HEK293 (cell line): ENCODE results near the gene PRTG.
A peak's percentile ranks its signal among the peaks of the same experiment; 100 is the strongest.
"Not testable (repeated sequence)": the region's sequence is repeated elsewhere in the genome, so short reads cannot be mapped to it uniquely, and the experiment has no call there.

Experiments used
- CTCF ChIA-PET: fragments of 350-600 bp; formaldehyde crosslinking; extraction: SDS; loops from one replicate; lab custom pipeline; 2021; ENCODE audit warnings: antibody characterized with exemption; lab: Yijun Ruan, JAX
- POLR2A ChIA-PET: fragments of 300-600 bp; formaldehyde crosslinking; extraction: SDS; loops from one replicate; lab custom pipeline; 2020; ENCODE audit warnings: antibody characterized with exemption, inconsistent platforms; lab: Yijun Ruan, JAX
- H3K27ac ChIP-seq: fragments of 200-500 bp; sonication (Bioruptor generic); 2 replicates; pipeline ENCODE4 v1.5.1; 2014; ENCODE audit warnings: low read depth, low read length, control low read depth, inconsistent platforms; ENCODE audit errors: extremely low read depth
- H3K36me3 ChIP-seq, 2 experiments: fragments of 200-500 bp in 1 of 2; sonication (Bioruptor generic) in 1 of 2; 1 replicate in 1 of 2; 2 replicates in 1 of 2; pipeline ENCODE4 v1.5.1; 2014 to 2017; ENCODE audit warnings: inconsistent platforms in 2 of 2, low read length in 2 of 2; ENCODE audit not compliant: control insufficient read depth in 2 of 2, insufficient read depth in 1 of 2
- H3K4me1 ChIP-seq: fragments of 200-500 bp; sonication (Bioruptor generic); 2 replicates; pipeline ENCODE4 v1.5.1; 2014; ENCODE audit warnings: mild to moderate bottlenecking, low read length, inconsistent platforms; ENCODE audit not compliant: control insufficient read depth, insufficient read depth
- H3K4me3 ChIP-seq: 2 replicates; pipeline ENCODE4 v1.5.1; 2011; ENCODE audit warnings: low read depth, mild to moderate bottlenecking, control low read depth, low read length, moderate library complexity
- H3K9me3 ChIP-seq: fragments of 200-500 bp; sonication (Bioruptor generic); 2 replicates; pipeline ENCODE4 v1.5.1; 2014; ENCODE audit warnings: low read depth, low read length, inconsistent platforms; ENCODE audit not compliant: control insufficient read depth, insufficient read depth
- GLI2 ChIP-seq: fragments of 450-650 bp; formaldehyde crosslinking; IDR thresholded peaks from 2 replicates; pipeline ENCODE4; 2017; ENCODE audit warnings: missing biosample characterization, missing genetic modification characterization, low read depth, borderline replicate concordance
- KLF1 ChIP-seq: fragments of 450-650 bp; formaldehyde crosslinking; IDR thresholded peaks from 2 replicates; pipeline ENCODE4 v1.5.1; 2016; ENCODE audit warnings: missing biosample characterization, missing genetic modification characterization
- PRDM1 ChIP-seq: fragments of 450-650 bp; formaldehyde crosslinking; IDR thresholded peaks from 2 replicates; pipeline ENCODE4; 2016; ENCODE audit warnings: missing biosample characterization, missing genetic modification characterization
- TRIM28 ChIP-seq: IDR thresholded peaks from 2 replicates; pipeline ENCODE4 v1.6.1; 2011; ENCODE audit warnings: low read length, control low read depth, borderline replicate concordance
- ZBTB48 ChIP-seq: fragments of 450-650 bp; formaldehyde crosslinking; IDR thresholded peaks from 2 replicates; pipeline ENCODE4 v1.5.1; 2016; ENCODE audit warnings: missing biosample characterization, missing genetic modification characterization
- ZNF146 ChIP-seq: fragments of 450-650 bp; formaldehyde crosslinking; IDR thresholded peaks from 2 replicates; pipeline ENCODE4 v1.5.1; 2016; ENCODE audit warnings: missing biosample characterization, missing genetic modification characterization
- ZNF155 ChIP-seq: fragments of 450-650 bp; formaldehyde crosslinking; IDR thresholded peaks from 2 replicates; pipeline ENCODE4 v1.5.1; 2016; ENCODE audit warnings: missing biosample characterization, missing genetic modification characterization
- ZNF175 ChIP-seq: fragments of 450-650 bp; formaldehyde crosslinking; IDR thresholded peaks from 2 replicates; pipeline ENCODE4 v1.5.1; 2016; ENCODE audit warnings: missing biosample characterization, missing genetic modification characterization
- ZNF280D ChIP-seq: fragments of 450-650 bp; formaldehyde crosslinking; IDR thresholded peaks from 2 replicates; pipeline ENCODE4 v1.5.1; 2016; ENCODE audit warnings: missing biosample characterization, missing genetic modification characterization
- ZNF366 ChIP-seq: fragments of 450-650 bp; formaldehyde crosslinking; conservative IDR thresholded peaks from 2 replicates; pipeline ENCODE4 v1.5.1; 2016; ENCODE audit warnings: missing biosample characterization, missing genetic modification characterization
- ZNF398 ChIP-seq: fragments of 450-650 bp; formaldehyde crosslinking; IDR thresholded peaks from 2 replicates; pipeline ENCODE4 v1.5.1; 2017; ENCODE audit warnings: missing biosample characterization, missing genetic modification characterization
- ZNF473 ChIP-seq: fragments of 450-650 bp; formaldehyde crosslinking; IDR thresholded peaks from 2 replicates; pipeline ENCODE4 v1.5.1; 2017; ENCODE audit warnings: missing biosample characterization, missing genetic modification characterization
- ZNF558 ChIP-seq: fragments of 450-650 bp; formaldehyde crosslinking; IDR thresholded peaks from 2 replicates; pipeline ENCODE4 v1.5.1; 2016; ENCODE audit warnings: missing biosample characterization, missing genetic modification characterization
- ZNF677 ChIP-seq: fragments of 450-650 bp; IDR thresholded peaks from 2 replicates; pipeline ENCODE4 v1.5.0; 2018; ENCODE audit warnings: missing biosample characterization, mild to moderate bottlenecking, missing genetic modification characterization, moderate library complexity
- ZNF843 ChIP-seq: fragments of 450-650 bp; formaldehyde crosslinking; IDR thresholded peaks from 2 replicates; pipeline ENCODE4 v1.5.1; 2016; ENCODE audit warnings: missing biosample characterization, missing genetic modification characterization
- ZSCAN18 ChIP-seq: fragments of 450-650 bp; formaldehyde crosslinking; IDR thresholded peaks from 2 replicates; pipeline ENCODE4 v1.5.1; 2016; ENCODE audit warnings: missing biosample characterization, missing genetic modification characterization
- ZXDB ChIP-seq: fragments of 450-650 bp; formaldehyde crosslinking; IDR thresholded peaks from 2 replicates; pipeline ENCODE4 v1.5.1; 2016; ENCODE audit warnings: missing biosample characterization, missing genetic modification characterization

Gene PRTG

GRCh38 chr15:55694652-55695150 lies 48.3 kb downstream of the PRTG start (continued):
- no peak for TF ChIP-seq ZSCAN18 (tag by site-specific recombination)
- TF ChIP-seq ZNF175: no peak
- TF ChIP-seq ZNF473 (tag by site-specific recombination): no peak
- TF ChIP-seq ZNF280D: no peak
- peak; percentile 37; the same call in 1 of the 2 replicates for TF ChIP-seq TRIM28
- no peak for TF ChIP-seq ZNF558 (tag by site-specific recombination)
- TF ChIP-seq ZNF366 (tag by site-specific recombination): peak; percentile 80
- peak; percentile 95 for TF ChIP-seq ZNF843 (tag by site-specific recombination)
- TF ChIP-seq ZBTB48 (tag by site-specific recombination): no peak
- TF ChIP-seq ZXDB: peak; percentile 88
- no peak for TF ChIP-seq ZNF677 (tag by site-specific recombination)
- TF ChIP-seq ZNF398: peak; percentile 55; the same call in 1 of the 2 replicates
- TF ChIP-seq ZNF146 (tag by site-specific recombination): 0 out of 2 replicates have a peak, but pooled peaks have one; percentile 36

- POLR2A ChIA-PET, H3K36me3 ChIP-seq, H3K27ac ChIP-seq, H3K9me3 ChIP-seq, H3K4me3 ChIP-seq: not testable (repeated sequence)
- TF ChIP-seq KLF1 (tag by site-specific recombination): peak; percentile 30; the same call in 1 of the 2 replicates
- CTCF ChIA-PET: interaction anchor here (0.6 kb wide), 1 partner anchor 27 kb away, joined by 3 read pairs; no protein-coding TSS in a partner anchor
- peaks cover 16% of the 10 kb centered on the region for H3K4me1 ChIP-seq
These were observed 49.8 kb downstream of the PRTG start for GRCh38 chr15:55693116-55693515.

- Histone ChIP-seq H3K9me3 (no peaks in the 10 kb centered on the region), H3K27ac (no peak overlapping the region), H3K4me3 (no peak overlapping the region), H3K36me3 (peaks cover 0 to 3% of the 10 kb centered on the region in 2 experiments; a peak in 1 of 3 replicates), H3K4me1 (0 out of 2 replicates have a peak, but pooled peaks cover 5% of the 10 kb centered on the region)
- POLR2A ChIA-PET: no interaction called here
- CTCF ChIA-PET: no interaction called here
- TF ChIP-seq PRDM1 (tag by site-specific recombination) (peak; percentile 94), GLI2 (tag by site-specific recombination) (no peak), ZNF155 (tag by site-specific recombination) (no peak)
These were observed 55.2 kb downstream of the PRTG start for GRCh38 chr15:55687792-55688191.
